Activated naive CD8-positive, alpha-beta T cell treated with anti-CD3 and anti-CD28 coated beads for 36 hours (primary cell): Measurements from ENCODE around the gene DLG5. TPM values are rescaled to one million over a fixed set of nuclear protein-coding genes. Genes with fewer than 3 reads are reported as not detected.
"Not testable (repeated sequence)": the region's sequence is repeated elsewhere in the genome, so short reads cannot be mapped to it uniquely, and the experiment has no call there.

Experiments
- DNase-seq: peaks from one replicate; pipeline ENCODE4 v3.0.0; 2021
- H3K27ac Mint-ChIP-seq: one replicate; pipeline ENCODE4 v1.8.0; 2022; ENCODE audit warnings: mild to moderate bottlenecking, moderate library complexity, mixed read lengths
- H3K27me3 Mint-ChIP-seq: one replicate; pipeline ENCODE4 v1.8.0; 2022; ENCODE audit warnings: mild to moderate bottlenecking, mixed read lengths
- H3K36me3 Mint-ChIP-seq: one replicate; pipeline ENCODE4 v1.8.0; 2021; ENCODE audit warnings: mild to moderate bottlenecking, mixed read lengths
- H3K4me1 Mint-ChIP-seq: one replicate; pipeline ENCODE4 v1.8.0; 2021; ENCODE audit warnings: mixed read lengths
- H3K4me3 Mint-ChIP-seq: one replicate; pipeline ENCODE4 v1.8.0; 2022; ENCODE audit warnings: mild to moderate bottlenecking, moderate library complexity, mixed read lengths
- H3K9me3 Mint-ChIP-seq: one replicate; pipeline ENCODE4 v1.8.0; 2022; ENCODE audit warnings: mixed read lengths
- total RNA-seq, 2 experiments: library from RNA; stranded (reverse); gene quantifications; one replicate each; pipeline ENCODE4 v1.2.3, GENCODE V29; 2021

Gene DLG5
- total RNA-seq, 2 experiments from 2014 or later = 1.6 to 2.1 TPM

DNA sequence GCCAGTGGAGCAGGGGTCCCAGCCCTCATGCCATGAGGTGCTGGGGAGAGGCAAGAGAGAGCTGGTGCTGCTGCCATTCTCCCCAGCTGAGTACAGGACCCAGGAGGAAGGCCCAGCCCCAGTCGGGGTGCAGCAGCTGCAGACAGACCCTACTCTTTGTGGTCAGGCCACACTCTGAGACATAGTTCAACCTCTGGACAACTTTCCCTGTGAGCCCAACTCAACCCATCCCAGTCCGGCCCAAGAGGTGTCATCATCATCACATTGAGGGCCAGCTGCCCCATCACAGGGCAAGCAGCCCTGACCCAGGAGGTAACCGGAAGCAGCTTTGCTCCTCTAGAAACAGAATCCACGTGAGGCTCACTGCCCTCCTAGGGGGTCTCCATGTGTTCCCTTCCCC lies 155.1 kb downstream of the DLG5 start:
- DNase-seq = no peak
- no peak overlapping the region for H3K4me3 Mint-ChIP-seq
- no peaks in the 10 kb centered on the region for H3K27me3 Mint-ChIP-seq
- H3K36me3 Mint-ChIP-seq = no peaks in the 10 kb centered on the region
- H3K4me1 Mint-ChIP-seq = no peaks in the 10 kb centered on the region
- no peak overlapping the region for H3K27ac Mint-ChIP-seq
- H3K9me3 Mint-ChIP-seq = peaks cover 2% of the 10 kb centered on the region

DNA sequence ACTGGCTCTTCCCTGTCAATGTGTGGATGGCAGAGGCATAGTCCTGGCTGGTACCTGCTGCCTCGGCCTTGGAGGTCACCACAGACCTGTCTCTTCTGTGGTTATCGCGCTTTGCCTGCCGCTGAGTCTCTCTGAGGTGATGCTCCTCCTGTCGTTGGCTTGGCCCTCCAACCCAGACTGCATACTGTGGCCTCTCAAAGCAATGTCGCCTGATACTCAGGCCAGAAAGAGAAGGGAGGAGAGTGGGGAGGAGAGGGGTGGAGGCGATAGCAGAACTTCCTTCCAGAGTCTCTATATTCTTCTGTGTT lies 155.7 kb downstream of the DLG5 start:
- no peak for DNase-seq
- Mint-ChIP-seq H3K4me1 (no peaks in the 10 kb centered on the region), H3K27ac (no peak overlapping the region), H3K27me3 (no peaks in the 10 kb centered on the region), H3K4me3 (no peak overlapping the region), H3K9me3 (no peaks in the 10 kb centered on the region), H3K36me3 (no peaks in the 10 kb centered on the region)

DNA sequence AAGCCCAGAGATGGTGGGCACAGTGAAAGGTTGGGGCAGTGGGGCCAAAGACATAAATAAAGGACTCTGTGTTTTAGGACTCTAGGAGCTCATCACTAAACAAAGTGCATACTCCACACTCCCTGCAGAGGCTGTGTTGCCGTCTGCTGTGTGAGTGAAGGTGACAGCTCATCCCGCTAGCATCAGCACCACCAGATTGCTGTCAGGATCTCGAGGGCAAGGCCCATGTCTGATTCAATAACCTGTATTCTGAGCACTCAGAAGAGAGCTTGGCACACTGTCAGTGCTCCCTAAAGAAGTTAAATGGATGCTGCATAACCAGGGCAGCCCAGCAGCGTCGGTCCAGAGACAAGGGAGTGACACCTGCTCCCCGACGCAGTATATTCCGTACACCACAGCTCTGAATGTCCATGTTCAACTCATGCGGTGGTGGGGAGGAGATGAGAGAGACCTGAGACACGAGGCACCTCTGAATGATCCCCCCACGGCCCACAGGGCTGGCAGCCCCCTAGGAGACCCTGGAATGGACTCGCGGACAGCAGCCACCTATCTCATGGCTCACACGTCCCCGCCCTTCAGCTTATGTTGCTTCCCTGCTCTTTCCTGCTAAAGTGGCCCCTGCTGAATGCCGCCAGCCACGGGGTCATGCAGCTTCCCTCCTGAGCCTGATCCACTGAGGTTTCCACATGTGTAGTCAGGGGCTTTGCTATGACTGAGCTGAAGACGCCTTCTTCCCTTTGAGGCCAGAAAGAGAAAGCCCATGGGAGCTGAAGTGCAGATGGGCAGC lies 156.3 kb downstream of the DLG5 start:
- no peak for DNase-seq
- no peaks in the 10 kb centered on the region for H3K4me1 Mint-ChIP-seq
- H3K36me3 Mint-ChIP-seq = no peaks in the 10 kb centered on the region
- no peaks in the 10 kb centered on the region for H3K9me3 Mint-ChIP-seq
- H3K27me3 Mint-ChIP-seq = no peaks in the 10 kb centered on the region
- no peak overlapping the region for H3K4me3 Mint-ChIP-seq
- no peak overlapping the region for H3K27ac Mint-ChIP-seq

DNA sequence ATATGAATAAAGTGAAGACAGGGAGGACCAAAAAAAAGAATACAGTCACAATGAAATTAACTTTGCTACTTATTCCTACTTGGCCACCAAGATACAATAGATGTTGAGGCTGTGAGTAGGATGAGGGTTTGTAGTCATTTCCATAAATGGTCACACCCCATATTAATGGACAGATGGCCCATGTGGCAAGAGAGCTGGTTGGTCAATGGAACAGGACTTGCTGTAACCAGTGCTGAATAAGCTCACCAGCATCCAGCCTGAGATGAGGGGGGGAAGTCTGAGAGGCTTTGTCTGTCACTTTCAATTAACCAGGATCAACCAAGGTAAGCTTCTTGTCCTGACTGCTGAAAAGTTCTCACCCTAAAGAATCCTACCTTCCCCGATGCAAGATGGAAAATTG lies 158.5 kb downstream of the DLG5 start:
- Mint-ChIP-seq H3K27me3 (no peaks in the 10 kb centered on the region), H3K4me1 (no peaks in the 10 kb centered on the region), H3K27ac (no peak overlapping the region), H3K9me3 (no peaks in the 10 kb centered on the region), H3K4me3 (no peak overlapping the region), H3K36me3 (no peaks in the 10 kb centered on the region)
- DNase-seq = no peak

DNA sequence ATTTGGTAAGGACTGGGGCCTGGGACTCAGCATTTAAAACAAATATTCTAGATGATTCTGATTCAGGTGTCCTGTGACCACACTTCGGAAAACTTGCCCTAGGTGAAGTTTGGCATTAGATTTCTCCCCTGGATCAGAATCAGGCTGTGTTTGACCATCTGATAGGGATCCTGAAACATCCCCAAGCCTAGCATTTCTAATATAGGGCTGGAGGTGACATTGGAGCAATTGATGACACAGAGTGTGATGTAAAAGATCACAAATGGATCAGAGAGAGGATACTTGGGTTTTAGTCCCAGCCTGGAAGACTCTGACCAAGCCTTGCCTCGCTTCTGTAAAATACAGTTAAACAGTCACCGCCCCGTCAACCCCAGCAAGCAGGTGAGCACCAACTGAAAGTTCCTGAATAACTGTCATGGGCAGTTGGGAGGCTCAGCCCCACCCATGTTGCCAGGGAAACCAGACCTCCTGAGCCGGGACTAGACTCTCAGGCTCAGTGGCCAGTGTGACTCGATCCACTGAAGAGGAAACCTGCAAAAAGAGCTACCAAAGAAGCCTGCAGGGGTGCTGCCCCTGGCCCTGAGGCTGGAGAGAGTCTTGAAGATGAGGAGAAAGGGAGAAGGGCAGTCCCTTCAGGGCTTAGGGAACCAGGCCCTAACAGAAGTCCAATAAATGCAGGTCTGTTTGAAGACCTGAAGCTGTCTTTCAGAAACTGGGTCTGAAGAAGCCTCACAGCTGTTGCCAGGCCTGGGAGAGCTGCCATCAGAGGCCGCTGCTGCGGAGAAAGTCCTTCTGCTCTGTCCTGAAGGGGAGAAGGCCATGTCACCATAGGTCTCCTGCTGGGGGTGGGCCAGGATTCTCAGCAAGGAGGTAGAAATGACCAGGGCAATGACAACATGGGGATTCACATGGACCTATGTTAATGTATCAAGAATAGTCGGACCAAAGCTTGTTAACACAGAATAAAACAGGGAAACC lies 162.8 kb downstream of the DLG5 start:
- DNase-seq = no peak
- no peaks in the 10 kb centered on the region for H3K27me3 Mint-ChIP-seq
- H3K4me1 Mint-ChIP-seq = no peaks in the 10 kb centered on the region
- no peaks in the 10 kb centered on the region for H3K36me3 Mint-ChIP-seq
- no peak overlapping the region for H3K27ac Mint-ChIP-seq
- H3K9me3 Mint-ChIP-seq = no peaks in the 10 kb centered on the region
- H3K4me3 Mint-ChIP-seq = no peak overlapping the region

DNA sequence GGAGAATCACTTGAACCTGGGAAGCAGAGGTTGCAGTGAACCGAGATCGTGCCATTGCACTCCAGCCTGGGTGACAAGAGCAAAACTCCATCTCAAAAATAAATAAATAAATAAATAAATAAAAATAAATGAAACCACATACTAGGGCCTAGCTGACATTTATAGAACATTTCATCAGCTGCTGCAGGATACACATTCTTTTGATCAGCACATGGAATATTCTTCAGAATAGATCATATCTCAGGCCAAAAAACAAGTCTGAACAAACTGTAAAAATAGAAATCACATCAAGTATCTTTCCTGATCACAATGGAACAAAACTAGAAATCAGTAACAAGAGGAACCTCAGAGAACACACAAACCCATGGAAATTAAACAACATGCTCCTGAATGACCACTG lies 168.1 kb downstream of the DLG5 start:
- H3K36me3 Mint-ChIP-seq, H3K4me1 Mint-ChIP-seq, DNase-seq, H3K27me3 Mint-ChIP-seq, H3K9me3 Mint-ChIP-seq, H3K27ac Mint-ChIP-seq, H3K4me3 Mint-ChIP-seq: not testable (repeated sequence)

DNA sequence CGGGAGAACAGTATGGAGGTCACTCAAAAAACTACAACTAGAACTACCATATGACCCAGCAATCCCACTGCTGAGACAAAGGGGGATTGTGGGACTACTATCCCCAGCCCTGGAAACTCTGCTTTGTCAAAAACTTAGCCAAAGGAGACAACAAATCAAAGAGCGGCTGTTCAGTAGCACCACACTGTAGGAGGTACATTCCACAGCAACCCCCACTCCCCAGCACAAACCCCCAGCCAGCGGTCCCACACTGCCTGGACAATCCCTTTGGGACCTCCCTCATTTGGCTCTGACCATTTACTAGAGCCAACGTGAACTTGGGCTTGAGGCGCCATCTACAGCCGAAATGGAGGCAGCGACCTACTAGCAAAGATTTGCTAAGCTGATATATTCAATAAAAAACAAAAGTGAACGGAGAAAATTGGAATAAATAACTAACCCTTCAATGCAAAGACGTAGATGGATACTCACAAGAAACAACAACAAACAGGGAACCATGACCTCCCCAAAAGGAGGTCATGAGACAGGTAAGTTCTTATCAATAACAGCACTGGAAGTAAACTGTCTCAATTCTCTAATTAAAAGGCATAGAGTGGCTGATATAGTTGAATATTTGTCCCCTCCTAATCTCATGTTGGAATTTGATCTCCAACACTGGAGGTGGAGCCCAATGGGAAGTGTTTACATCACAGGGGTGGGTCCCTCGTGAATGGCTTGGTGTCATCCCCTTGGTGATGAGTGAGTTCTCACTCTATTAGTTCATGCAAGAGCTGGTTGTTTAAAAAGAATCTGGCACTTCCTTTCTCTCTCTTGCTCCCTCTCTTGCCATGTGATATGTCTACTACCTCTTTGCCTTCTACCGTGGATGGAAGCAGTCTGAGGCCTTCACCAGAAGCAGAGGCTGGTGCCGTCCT lies 170.0 kb downstream of the DLG5 start:
- Mint-ChIP-seq H3K27me3 (peaks cover 13% of the 10 kb centered on the region), H3K27ac (no peak overlapping the region), H3K9me3 (no peaks in the 10 kb centered on the region), H3K4me1 (no peaks in the 10 kb centered on the region), H3K4me3 (no peak overlapping the region), H3K36me3 (no peaks in the 10 kb centered on the region)
- peak; percentile 3 for DNase-seq

DNA sequence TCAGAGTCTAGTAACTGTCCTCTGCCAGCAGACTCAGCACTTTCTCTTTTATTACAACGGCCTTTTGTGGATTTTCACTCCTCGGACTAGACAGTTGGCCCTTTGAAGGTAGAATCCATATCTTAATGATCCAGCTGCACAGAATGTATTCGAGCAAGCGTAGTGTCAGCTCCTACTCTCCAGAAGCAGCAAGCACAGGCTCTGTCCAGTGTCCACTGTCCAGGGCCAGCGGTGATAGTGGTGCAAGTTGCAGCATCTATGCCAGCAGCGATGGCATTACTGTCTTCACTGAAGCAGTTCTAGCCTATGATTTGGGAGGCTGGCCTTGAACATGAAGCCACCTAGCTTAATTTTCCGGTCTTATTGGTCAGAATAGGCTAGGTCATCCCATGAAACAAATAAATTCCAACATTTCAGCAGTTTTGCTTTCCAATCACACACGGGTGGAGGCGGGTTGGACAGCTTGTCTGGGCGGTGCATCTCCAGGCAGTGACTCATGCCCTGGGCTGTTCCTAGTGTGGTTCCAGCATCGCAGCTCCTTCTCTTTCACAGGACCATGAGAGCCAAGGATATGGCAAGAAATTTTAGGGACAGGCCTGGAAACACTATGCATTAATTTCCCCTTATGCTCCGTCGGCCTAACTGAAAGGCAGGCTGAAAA lies 180.4 kb downstream of the DLG5 start:
- no peaks in the 10 kb centered on the region for H3K4me1 Mint-ChIP-seq
- H3K27ac Mint-ChIP-seq = no peak overlapping the region
- DNase-seq = no peak
- H3K36me3 Mint-ChIP-seq = peaks cover 5% of the 10 kb centered on the region
- H3K9me3 Mint-ChIP-seq = peaks cover 14% of the 10 kb centered on the region
- H3K4me3 Mint-ChIP-seq = no peak overlapping the region
- peaks cover 14% of the 10 kb centered on the region for H3K27me3 Mint-ChIP-seq

DNA sequence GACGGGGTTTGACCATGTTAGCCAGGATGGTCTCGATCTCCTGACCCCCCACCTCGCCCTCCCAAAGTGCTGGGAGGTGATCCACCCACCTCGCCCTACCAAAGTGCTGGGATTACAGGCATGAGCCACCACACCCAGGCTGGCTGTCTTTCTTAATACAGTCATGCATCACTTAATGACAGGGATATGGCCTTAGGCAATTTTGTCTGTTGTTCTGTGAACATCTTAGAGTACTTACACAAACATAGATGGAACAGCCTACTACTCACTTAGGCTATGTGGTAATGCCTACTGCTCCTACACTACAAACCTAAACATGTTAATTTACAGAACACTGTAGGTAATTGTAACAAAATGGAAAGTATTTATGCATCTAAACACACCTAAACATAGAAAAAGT lies 182.3 kb downstream of the DLG5 start:
- Mint-ChIP-seq H3K4me1 (no peaks in the 10 kb centered on the region), H3K27me3 (peaks cover 8% of the 10 kb centered on the region), H3K27ac (no peak overlapping the region), H3K4me3 (no peak overlapping the region), H3K36me3 (no peaks in the 10 kb centered on the region), H3K9me3 (peaks cover 16% of the 10 kb centered on the region)
- DNase-seq = no peak

DNA sequence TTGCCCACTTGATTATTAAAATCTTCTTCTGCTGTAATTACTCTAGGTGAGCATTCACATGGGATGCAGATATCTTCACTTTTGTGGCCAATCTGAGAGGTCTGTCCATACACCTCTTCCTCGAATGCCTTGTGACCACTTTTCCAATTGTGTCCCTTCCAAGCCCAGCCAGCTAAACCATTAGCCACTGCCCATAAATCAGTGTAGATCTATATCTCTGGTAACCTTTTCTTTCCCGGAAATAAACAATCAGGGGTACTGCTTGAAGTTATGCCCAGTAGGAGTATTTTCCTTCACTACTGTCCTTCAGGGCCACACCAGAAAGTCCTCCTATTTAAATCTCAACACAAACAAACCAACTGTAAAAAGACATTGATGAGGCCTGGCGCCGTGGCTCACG lies 184.4 kb downstream of the DLG5 start:
- Mint-ChIP-seq H3K27me3 (peaks cover 11% of the 10 kb centered on the region), H3K4me1 (no peaks in the 10 kb centered on the region), H3K27ac (no peak overlapping the region), H3K4me3 (no peak overlapping the region), H3K9me3 (peaks cover 17% of the 10 kb centered on the region), H3K36me3 (no peaks in the 10 kb centered on the region)
- no peak for DNase-seq

DNA sequence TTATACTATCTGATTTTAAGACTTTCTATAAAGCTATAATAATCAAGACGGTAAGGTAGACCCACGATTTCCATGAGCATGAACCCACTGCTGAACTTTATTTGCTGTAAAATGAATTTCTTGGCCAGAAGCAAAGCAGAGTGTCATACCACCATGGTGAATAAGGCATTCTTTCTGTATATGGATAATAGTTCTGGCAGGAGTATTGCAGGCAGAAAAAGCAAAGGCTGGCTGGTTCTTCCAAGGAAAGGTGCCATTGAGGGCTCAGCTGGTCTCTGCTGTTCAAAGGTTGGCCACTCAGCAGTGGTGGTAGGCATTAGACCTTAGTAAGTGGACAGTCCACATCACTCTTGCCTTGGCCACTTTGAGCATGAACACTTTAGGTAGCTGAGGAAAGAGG lies 184.8 kb downstream of the DLG5 start:
- Mint-ChIP-seq H3K27me3 (peaks cover 15% of the 10 kb centered on the region), H3K36me3 (no peaks in the 10 kb centered on the region), H3K4me1 (no peaks in the 10 kb centered on the region), H3K27ac (no peak overlapping the region), H3K4me3 (no peak overlapping the region), H3K9me3 (peaks cover 21% of the 10 kb centered on the region)
- DNase-seq = no peak

Other genes with a start within 250 kb of the DLG5 start
- gene POLR3A, start 102.8 kb upstream of the DLG5 start, total RNA-seq = 10 to 100 TPM; 25.2 to 26.7 TPM
- gene RPS24, start 107.1 kb upstream of the DLG5 start, total RNA-seq = 1,000 to 10,000 TPM; 2,309 to 2,336 TPM